Fibroblast of skin of left biceps (primary cell): ENCODE results near the gene PRKAG2.

Experiments used
- DNase-seq, 2 experiments: peaks; one replicate each; pipeline ENCODE4 v3.0.0-alpha.2; 2013; ENCODE audit warnings: low read depth in 2 of 2

Gene PRKAG2

GRCh38 chr7:151624246-151624928 lies 252.5 kb downstream of the PRKAG2 start:
- DNase-seq: no peak

- peak in 1 of 2 experiments; percentile 42 for DNase-seq
Observed at GRCh38 chr7:151623766-151624165, 253.1 kb downstream of the PRKAG2 start.

GRCh38 chr7:151621961-151622360 lies 255.0 kb downstream of the PRKAG2 start:
- no peak for DNase-seq

GRCh38 chr7:151616443-151617213 lies 260.3 kb downstream of the PRKAG2 start:
- DNase-seq: no peak

- DNase-seq: no peak
Observed at GRCh38 chr7:151615784-151616183, 261.1 kb downstream of the PRKAG2 start.

- no peak for DNase-seq
Observed at GRCh38 chr7:151615058-151615457, 261.9 kb downstream of the PRKAG2 start.

- DNase-seq: no peak
Observed at GRCh38 chr7:151614019-151614418, 262.9 kb downstream of the PRKAG2 start.

- no peak for DNase-seq
Observed at GRCh38 chr7:151611878-151612277, 265.0 kb downstream of the PRKAG2 start.

GRCh38 chr7:151611041-151611440 lies 265.9 kb downstream of the PRKAG2 start:
- no peak for DNase-seq

- DNase-seq: no peak
Observed at GRCh38 chr7:151608031-151608551, 268.8 kb downstream of the PRKAG2 start.

- no peak for DNase-seq
Observed at GRCh38 chr7:151607464-151607867, 269.4 kb downstream of the PRKAG2 start.

- no peak for DNase-seq
Observed at GRCh38 chr7:151603951-151604350, 273.0 kb downstream of the PRKAG2 start.

GRCh38 chr7:151601521-151602305 lies 275.2 kb downstream of the PRKAG2 start:
- DNase-seq: no peak

- no peak for DNase-seq
Observed at GRCh38 chr7:151600331-151600730, 276.6 kb downstream of the PRKAG2 start.

- DNase-seq: peak; percentile 86 to 88
Observed at GRCh38 chr7:151599401-151600227, 277.3 kb downstream of the PRKAG2 start.

- DNase-seq: peak; percentile 67 to 73
Observed at GRCh38 chr7:151597541-151598444, 279.1 kb downstream of the PRKAG2 start.

- DNase-seq: no peak
Observed at GRCh38 chr7:151595702-151596350, 281.1 kb downstream of the PRKAG2 start.

GRCh38 chr7:151592868-151593486 lies 283.9 kb downstream of the PRKAG2 start:
- DNase-seq: peak; percentile 95 to 96

GRCh38 chr7:151592330-151592729 lies 284.6 kb downstream of the PRKAG2 start:
- DNase-seq: no peak
